Omental fat pad (tissue), 4 donors: Measurements from ENCODE around the gene PHTF1. TPM values are rescaled to one million over a fixed set of nuclear protein-coding genes. Genes with fewer than 3 reads are reported as not detected.

ENCODE experiments used
- ATAC-seq: fragments of 150-250 bp; one replicate; pipeline ENCODE4 v1.9.1; 2016; ENCODE audit warnings: mild to moderate bottlenecking, moderate library complexity; ENCODE audit not compliant: low FRiP score
- DNase-seq: peaks from one replicate; pipeline ENCODE4 v3.0.0-alpha.2; 2019; ENCODE audit warnings: low spot score
- CTCF ChIP-seq, 3 donors: fragments of 450-650 bp; IDR thresholded peaks; one replicate each; pipeline ENCODE4 v1.5.1; 2016 to 2017; ENCODE audit warnings: antibody characterized with exemption in 3 of 3, mild to moderate bottlenecking in 3 of 3, moderate library complexity in 2 of 3
- total RNA-seq, 4 donors: library from RNA; depleted of rRNA; stranded (reverse); fragments of >200 nt; gene quantifications; one replicate each; pipeline ENCODE4 v1.1.0, GENCODE V29; 2016

Gene PHTF1
- total RNA-seq, 4 donors from 2014 or later = 20.5 to 35.6 (median 26.0) TPM

GRCh38 chr1:113749402-113749801 is 9.9 kb downstream of the PHTF1 start:
- no peak for ATAC-seq
- TF ChIP-seq CTCF (IDR thresholded peaks at IDR 0.05) = no peak
- no peak for DNase-seq

GRCh38 chr1:113747376-113747775 is 11.9 kb downstream of the PHTF1 start:
- ATAC-seq (peak; percentile 86), DNase-seq (no peak)
- TF ChIP-seq CTCF (IDR thresholded peaks at IDR 0.05) = no peak

- ATAC-seq = no peak
- TF ChIP-seq CTCF (IDR thresholded peaks at IDR 0.05) = no peak
Observed at GRCh38 chr1:113745425-113745824, 13.9 kb downstream of the PHTF1 start.

GRCh38 chr1:113744114-113744513 is 15.2 kb downstream of the PHTF1 start:
- ATAC-seq (no peak), DNase-seq (no peak)
- no peak for TF ChIP-seq CTCF (IDR thresholded peaks at IDR 0.05)

More at GRCh38 chr1:113745425-113745824, 13.9 kb downstream of the PHTF1 start:
- no peak for DNase-seq

GRCh38 chr1:113742515-113742914 is 16.8 kb downstream of the PHTF1 start:
- DNase-seq (no peak), ATAC-seq (no peak)
- TF ChIP-seq CTCF (IDR thresholded peaks at IDR 0.05) = no peak

- TF ChIP-seq CTCF (IDR thresholded peaks at IDR 0.05) = no peak
- no peak for DNase-seq
- ATAC-seq = no peak
Observed at GRCh38 chr1:113734357-113735055, 24.8 kb downstream of the PHTF1 start.

- no peak for ATAC-seq
Observed at GRCh38 chr1:113732802-113733201, 26.5 kb downstream of the PHTF1 start.

More at GRCh38 chr1:113732802-113733201, 26.5 kb downstream of the PHTF1 start:
- DNase-seq = no peak
- TF ChIP-seq CTCF (IDR thresholded peaks at IDR 0.05) = no peak
